Activated effector memory CD4-positive, alpha-beta T cell treated with anti-CD3 and anti-CD28 coated beads, Interleukin-2, amount 50 U/mL, for 16 hours (primary cell): ENCODE results near the gene SALL3.
"Not testable (repeated sequence)": the region's sequence is repeated elsewhere in the genome, so short reads cannot be mapped to it uniquely, and the experiment has no call there.

ENCODE experiments used
- DNase-seq: peaks from one replicate; pipeline ENCODE4 v3.0.0-alpha.2; 2020

SALL3 gene

DNA sequence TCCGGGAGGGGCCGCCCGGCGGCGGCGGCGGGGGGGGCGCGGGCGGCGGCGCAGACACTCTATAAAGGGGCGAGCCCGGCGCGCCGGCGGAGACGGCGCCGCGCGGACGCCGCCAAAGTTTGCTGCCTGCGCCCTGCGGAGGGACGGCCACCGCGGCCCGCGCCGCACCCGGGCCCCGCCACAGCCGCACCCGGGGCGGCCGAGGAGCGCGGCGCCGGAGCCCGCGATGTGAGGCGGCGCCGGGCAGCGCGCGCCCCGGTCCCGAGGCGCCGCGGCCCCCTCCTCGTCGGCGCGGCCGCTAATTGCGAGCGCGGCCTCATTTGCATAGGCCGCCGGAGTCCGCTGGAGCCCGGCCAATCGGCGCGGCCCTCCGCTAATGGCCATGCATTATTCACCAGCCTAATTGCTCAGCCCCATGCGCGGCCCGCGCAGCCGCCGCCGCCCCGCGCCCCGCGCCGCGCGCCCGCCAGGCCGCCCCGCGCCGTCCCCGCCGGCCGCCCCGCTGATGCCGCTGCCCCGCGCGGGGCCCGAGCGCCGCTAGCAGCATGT is at the start of gene SALL3:
Gene SALL3 (plus strand): TSS at position 89 of the 549 bp plus-strand sequence. CDS start 457 bp downstream, at position 546.
- no peak for DNase-seq

DNA sequence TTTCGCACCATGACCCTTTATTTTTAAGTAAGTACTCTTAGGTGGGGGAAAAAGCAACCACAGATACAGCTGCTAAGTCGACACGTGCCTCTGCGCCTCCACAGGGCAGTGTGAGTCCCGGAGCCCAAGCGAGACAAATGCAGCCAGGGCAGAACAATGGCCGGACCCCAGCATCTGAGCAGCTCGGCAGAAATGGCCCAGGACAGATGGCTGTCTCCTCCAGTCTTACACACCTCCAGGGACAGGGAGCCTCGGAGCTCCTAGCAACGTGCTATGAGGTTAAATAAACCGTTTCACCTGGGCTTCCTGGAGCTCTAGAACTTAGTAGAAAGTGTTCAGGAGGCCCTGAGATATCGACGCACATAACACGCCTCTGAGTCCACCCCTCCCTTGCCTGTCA is 47.3 kb upstream of the SALL3 start:
- DNase-seq = peak; percentile 30

DNA sequence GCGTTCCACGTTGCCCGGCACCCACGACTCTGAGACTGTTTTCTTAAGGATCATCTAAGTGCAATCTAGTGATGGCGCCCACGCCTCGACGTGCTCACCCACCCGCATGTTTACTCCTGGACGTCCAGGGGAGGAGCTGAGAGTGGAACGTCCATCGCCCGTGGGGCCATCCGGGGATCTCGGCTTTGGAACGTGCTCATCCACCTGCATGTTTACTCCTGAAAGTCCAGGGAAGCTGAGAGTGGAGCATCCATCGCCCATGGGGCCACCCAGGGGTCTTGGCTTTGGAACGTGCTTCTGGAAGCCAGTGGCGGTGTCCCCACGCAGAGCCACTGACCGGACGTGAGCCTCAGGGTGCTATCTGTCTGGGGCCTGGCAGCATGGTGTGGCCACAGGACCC is 45.6 kb upstream of the SALL3 start:
- DNase-seq = no peak

DNA sequence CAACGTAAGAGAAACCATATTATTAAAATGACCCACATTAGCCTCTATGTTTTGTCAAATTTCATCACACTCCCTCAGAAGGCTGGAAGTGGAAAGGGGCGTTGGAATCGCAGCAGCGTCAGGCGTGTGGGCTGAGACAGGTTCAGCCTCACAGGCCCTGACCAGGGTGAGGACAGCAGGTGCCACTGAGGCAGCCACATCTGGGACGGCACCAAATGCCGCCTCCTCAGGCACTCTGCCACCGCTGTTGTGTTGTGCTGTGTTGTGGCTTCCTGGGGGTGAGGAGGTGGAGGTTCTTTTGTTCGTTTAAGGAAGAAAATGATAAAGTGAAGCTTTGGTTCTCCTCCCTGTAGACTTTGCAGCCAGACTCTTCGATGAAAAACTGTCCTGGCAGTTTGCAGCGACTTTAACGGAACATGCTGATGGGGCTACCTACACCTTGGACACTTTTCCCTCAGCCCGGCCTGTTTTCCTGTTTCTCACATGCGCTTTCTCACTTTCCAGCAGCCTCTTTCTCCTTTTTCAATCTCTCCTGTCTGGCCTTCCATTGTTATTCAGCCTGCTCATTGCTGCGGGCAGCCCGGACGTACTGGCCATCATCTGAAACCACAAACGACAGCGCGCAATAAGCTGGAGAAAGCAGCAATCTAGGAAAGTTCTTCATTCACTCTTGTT is 44.9 kb upstream of the SALL3 start:
- DNase-seq = peak; percentile 19

DNA sequence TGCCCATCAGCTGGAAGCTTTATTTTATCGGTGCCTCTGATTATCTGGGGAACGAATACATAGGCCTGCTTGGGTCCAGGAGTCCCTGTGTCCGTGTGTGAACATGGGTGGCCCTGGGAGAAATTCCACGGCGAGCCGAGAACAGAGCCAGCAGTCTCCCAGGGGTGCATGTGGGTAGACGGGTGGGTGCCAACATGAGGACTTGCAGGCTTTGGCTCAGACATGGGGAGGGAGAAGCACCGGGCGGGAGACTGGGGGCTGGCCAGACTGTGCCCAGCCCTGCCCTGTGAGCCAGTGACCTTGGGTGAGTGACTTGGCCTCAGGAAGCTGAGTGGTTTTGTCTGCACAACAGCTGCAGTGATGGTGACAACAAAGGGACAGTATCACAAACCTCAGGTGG is 44.2 kb upstream of the SALL3 start:
- DNase-seq = no peak

DNA sequence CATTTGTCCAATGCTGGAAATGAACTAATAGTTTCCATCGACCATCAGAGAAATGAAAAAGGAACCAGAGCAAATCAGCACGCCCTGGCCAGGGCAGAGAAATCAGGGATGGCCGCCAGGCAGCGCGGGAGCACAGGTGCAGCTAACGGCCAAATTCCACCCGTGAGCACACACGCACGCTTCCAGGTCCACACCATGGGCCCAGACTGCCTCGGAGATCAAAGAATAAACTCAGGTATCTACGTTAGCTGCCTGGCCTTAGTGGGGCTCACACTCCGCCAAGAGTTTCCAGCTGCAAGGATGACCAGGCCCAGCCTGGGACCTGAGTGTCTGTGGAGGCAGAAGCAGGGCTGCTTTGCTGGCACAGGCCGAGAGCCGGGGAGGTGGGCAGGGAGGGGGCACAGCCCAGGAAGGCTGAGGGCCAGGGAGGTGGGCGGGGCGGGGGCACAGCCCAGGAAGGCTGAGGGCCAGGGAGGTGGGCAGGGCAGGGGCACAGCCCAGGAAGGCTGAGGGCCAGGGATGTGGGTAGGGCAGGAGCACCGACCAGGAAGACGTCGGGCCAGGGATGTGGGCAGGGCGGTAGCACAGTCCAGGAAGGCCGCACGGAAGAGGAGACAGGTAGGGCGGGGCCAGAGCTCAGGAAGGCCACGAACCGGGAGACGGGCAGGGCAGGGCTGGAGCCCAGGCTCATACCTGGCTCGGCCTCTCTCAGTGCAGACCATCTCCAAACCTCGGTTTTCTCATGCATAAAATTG is 43.2 kb upstream of the SALL3 start:
- DNase-seq = no peak

DNA sequence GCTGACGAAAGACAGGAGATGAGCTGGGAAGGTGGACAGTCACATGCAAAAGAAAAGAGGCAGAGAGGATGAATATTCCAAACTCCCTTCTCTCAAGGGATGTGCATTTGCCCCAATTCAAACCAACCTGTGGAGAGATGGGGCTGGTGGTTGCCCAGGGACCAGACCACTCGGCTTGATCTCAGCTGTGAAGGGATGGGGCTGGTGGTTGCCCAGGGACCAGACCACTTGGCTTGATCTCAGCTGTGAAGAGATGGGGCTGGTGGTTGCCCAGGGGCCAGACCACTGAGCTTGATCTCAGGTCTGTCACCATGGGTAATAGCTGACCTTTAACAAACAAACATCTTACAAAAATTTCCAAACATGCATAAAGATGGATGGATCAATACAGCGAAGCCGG is 42.5 kb upstream of the SALL3 start:
- no peak for DNase-seq

DNA sequence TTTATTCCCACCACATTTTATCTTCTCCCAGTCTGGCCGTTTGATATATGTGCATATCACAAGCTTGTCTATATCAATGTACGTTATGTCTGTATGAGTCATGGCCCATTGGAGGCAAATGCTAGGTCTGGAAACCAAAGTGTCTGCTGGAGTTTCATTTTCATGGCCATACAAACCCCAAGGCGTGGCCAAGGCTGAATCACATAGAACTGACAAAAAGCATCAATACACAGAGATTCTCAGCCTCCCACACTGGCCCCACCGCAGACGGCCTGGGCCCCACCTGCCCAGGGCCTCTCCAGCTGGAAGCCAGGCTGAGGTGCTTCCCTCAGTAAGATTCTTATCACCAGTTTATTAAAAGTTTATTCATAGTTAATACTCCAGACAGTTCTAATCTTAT is 40.5 kb upstream of the SALL3 start:
- DNase-seq = no peak

DNA sequence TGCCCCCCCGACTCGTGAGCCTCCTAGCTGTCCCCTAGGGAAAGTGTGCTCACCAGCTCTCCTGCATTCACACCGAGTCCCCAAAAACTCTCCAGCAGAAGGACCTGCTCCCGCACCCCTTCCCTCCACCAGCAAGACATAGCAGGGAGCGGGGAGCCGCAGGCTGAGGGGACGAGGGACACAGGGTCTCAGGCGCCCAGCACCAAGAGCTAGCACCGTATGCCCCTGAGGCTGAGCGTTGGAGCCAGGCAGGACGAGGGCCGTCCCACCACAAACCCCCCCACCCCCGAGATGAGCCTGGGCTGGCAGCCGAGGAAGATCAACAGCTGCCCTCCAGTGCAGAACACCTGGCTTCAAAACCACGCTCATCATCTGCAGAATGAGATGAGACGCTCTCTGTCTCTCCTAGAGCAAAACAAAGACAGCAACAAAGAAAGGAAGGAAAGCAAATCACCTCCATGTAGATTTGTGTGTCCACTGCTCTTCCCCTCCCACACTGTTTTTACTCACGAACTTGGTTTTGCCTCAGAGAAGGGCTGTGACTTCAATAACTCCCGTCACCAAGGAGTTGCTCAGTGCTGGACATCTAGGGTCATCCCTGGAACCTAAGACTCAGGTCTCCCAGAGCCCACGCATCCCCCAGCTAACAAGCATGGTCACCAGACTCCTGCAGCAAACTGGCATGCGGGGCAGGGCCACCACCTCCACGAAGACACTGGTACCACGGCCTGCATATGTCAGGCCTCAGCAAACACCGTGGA is 39.7 kb upstream of the SALL3 start:
- DNase-seq = no peak

DNA sequence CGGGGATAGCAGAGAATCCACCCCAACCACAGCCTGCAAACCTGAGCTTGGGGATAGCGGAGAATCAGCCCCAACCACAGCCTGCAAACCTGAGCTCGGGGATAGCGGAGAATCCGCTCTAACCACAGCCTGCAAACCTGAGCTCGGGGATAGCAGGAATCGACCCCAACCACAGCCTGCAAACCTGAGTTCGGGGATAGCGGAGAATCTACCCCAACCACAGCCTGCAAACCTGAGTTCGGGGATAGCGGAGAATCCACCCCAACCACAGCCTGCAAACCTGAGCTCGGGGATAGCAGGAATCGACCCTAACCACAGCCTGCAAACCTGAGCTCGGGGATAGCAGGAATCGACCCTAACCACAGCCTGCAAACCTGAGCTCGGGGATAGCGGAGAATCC is 37.4 kb upstream of the SALL3 start:
- DNase-seq = not testable (repeated sequence)

DNA sequence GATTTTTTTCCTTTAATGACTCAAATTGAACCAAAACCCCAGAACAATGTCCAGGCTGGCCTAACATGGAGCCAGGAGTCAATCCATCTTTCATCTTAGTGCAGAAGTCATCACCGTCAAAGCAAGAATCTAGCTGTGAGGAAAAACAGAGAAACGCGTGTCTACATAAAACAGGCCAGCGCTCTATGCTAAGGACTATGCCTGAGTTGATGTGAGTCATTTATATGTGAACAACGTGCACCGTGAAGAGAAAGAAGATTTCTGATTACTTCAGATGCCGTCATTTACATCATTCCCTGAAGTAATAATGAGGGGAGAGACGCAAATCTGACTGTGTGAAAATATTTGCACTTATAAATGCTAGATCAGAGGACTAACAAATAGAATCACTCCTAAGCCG is 34.0 kb upstream of the SALL3 start:
- no peak for DNase-seq

DNA sequence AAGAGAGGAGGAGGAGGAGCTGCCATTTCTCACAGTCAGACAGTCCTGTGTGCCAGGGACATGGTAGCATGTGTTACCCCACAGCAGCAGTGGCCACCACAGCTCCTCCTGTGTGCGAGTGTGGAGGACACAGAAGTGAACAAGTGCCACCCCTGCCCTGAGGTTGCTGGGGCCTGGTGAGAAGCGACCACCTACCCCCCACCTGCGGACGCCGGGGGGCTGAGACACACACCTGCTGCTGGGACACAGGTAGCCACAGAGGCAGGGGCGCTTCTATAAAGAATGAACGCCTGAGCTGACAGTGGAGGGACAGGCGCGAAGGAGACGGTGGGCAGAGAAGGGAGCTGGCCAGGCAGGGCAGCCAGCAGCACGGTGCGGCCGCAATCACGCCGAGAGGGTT is 32.3 kb upstream of the SALL3 start:
- DNase-seq = no peak

DNA sequence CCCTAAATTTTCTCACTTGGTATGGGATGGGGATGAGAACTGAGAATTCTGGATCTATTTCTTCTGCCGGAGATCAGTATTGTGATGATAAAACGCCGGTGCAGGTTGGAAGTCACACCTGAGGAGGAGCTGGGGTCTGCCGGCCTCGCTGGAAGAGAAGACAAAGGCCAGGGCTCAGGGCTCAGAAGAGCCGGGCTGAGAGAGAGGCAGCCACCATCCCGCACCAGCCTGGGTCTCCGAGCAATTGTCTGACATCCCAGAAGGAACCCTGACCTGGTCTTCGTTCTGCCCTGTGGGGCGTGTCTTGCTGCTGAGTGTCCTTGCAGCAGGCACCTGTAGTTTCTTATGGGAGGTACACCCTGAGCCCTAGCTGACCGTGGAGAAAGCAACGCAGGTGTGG is 31.4 kb upstream of the SALL3 start:
- no peak for DNase-seq

DNA sequence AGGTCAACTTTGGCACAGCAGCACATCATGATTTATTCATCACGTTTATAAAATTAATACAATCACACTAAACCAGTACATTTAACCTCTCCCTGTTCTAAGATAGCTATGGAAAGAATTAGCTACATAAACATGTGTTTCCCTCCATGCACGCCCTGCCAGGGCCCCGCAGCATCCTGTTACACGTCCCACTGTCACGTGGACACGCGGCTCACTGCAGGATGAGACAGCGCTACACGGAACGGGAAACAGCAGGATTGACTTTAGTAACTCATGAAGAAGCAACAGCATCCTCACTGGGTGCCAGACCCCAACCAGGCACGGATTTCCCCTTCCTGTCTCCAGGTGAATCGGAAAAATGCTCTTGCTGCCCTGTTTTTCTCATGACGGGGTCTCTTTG is 30.9 kb upstream of the SALL3 start:
- no peak for DNase-seq

DNA sequence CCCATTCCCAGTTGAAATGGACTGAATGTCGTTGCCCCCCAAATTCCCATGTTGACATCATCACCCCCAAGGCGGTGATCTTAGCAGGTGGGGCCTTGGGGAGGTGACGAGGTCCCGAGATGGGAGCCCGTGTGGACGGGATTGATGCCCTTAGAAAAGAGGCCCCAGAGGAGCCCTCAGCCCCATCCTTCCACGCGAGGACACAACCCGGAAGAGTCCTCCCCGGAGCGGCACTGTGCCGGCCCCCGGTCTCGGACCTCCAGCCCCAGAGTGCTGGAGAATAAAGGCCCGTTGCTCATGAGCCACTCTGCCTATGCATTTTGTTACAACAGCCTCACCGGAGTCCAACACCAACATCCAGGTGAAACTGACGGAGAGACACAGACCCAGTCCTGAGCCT is 30.4 kb upstream of the SALL3 start:
- no peak for DNase-seq

DNA sequence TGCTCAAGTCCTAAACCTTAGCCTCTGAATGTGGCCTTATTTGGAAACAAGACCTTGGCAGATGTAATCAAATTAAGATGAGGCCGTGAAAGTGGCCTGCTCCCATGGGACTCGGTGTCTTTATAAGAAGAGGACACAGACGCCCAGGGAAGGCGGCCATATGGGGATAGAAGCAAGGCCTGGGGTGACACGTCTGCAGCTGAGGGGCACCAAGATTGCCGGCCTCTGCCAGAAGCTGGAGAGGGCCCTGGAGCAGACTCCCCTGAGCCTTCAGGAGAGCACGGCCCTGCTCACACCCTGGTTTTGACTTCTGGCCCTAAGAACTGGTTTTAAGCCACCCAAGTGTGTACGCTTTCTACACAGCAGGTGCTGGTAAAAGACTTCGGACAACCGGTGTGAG is 29.2 kb upstream of the SALL3 start:
- DNase-seq = no peak

DNA sequence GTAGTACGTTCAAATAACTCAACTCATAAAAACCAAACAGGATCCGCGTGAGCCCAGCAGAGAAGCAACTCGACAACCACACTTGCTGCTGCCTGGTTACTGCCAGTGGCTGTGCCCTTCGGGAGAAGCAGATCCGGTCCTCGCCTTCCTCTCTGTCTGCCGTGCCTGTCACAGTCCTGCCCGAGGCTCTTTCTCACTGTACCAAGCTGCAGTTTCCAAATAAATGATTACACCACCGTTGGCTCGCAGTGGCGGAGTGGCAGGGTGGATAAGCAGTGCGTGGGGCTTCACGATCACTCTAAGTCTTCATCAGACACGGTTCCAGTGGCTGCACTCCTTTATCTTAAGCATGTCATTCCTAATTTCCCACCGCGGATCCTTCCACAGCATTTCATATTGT is 26.1 kb upstream of the SALL3 start:
- no peak for DNase-seq

DNA sequence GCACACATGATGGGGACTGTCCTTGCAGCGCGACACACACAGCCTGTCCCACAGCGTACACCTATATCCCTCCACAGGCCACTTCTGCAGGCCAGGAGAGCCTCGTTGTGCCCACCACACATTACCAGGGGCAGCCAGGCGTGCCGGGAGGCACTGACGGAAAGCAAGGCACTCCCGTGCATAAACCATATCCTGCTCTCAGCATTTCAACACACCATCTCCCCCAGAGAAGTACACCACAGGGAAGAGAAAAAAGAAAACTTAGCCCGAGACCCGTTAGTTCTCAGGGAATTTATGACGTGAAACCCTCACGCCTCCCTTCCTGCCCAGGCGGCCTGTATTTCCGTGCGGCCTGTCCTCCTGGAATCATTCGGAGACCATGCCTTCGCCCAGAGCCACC is 24.6 kb upstream of the SALL3 start:
- DNase-seq = no peak

DNA sequence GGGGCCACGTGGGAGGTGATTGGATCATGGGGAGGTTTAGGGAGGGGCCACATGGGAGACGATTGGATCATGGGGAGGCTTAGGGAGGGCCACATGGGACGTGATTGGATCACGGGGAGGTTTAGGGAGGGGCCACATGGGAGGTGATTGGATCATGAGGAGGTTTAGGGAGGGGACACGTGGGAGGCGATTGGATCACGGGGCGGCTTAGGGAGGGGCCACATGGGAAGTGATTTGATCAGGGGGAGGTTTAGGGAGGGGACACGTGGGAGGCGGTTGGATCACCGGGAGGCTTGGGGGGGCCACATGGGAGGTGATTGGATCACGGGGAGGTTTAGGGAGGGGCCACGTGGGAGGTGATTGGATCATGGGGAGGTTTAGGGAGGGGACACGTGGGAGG is 22.5 kb upstream of the SALL3 start:
- peak; percentile 37 for DNase-seq

DNA sequence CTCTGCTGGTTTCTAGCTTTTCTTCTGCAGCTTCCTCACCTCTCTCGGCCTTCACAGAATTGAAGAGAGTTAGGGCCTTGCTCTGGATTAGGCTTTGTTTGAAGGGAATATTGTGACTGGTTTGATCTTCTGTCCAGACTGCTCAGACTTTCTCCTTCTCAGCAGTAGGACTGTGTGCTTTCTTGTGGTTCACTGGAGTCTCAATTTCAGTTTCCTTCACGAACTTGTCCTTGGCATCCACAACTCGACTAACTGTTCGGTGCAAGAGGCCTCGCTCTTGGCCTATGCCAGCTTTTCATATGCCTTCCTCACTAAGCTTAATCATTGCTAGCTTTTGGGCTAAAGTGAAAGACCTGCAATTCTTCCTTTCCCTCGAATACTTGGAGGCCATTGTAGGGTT is 18.9 kb upstream of the SALL3 start:
- DNase-seq = no peak

DNA sequence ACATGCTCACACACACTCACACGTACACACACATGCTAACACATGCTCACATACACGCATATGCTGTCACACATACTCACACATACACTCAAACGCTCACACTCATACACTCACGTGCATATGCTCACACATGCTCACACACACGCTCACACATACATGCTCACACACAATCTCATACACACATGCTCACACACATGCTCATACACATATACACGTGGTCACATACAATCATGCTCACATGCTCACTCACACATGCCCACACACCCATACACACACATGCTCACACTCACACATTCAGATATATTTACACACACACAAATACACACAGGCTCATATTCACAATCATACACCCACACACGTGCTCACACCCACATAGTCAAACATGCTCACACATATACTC is 17.5 kb upstream of the SALL3 start:
- DNase-seq = no peak

DNA sequence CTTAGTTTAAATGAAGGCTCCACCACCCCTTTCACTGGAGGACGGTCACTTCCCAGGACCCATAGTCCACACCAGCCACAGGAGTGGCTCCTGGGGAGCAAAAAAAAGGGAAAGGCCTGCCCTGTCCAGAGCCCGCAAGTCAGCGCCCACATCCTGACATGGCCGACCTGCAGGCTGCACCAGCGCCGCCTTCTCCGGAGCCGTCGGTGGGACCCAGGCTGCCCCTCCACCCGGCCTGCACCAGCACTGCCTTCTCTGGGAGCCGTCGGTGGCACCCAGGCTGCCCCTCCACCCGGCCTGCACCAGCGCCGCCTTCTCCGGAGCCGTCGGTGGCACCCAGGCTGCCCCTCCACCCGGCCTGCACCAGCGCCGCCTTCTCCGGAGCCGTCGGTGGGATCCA is 14.9 kb upstream of the SALL3 start:
- not testable (repeated sequence) for DNase-seq

DNA sequence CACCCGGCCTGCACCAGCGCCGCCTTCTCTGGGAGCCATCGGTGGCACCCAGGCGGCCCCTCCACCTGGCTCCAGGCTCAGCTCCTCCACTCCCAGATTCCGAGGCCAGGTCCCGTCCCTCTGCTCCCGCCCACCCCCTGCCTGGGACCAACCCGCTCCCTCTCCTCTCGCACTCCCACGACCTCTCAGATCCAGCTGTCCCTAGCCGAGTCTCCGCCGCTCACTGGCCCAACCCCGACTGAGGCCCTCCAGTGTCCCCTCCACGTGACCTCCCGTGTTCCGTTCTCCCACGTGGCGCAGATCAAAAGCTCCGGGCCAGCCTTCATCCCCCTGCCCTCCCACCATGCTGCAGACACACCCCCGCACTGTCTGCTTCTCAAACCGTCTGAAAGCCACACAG is 14.4 kb upstream of the SALL3 start:
- DNase-seq = no peak
